ENCODE data around the gene NEGR1. TPM values are rescaled to one million over a fixed set of nuclear protein-coding genes. Genes with fewer than 3 reads are reported as not detected.

NEGR1 gene
- total RNA-seq, 1 donor from 2014 or later: 11.0 TPM

DNA sequence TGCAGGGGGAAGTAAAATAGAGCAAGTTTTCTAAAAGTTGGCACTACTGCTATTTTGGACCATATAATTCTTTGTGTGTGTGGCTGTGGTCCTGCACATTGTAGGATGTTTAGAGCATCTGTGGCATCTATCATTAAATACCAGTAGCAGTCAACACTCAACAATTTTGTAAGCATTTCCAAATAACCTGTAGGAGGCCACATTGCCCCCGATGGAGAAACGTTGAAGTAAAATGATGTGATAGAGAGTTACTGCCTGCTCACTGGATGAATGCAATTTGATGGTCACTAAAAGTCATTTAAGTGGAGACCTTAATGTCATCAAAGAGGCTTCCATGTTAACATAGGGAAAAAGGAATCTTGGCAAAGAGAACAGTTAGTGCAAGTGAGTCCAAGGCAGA is 560.8 kb downstream of the NEGR1 start:
- Histone ChIP-seq H3K4me3 (ENCODE audit: low read length in 3 of 3) (no peak overlapping the region), H3K9ac (ENCODE audit: low read depth in 1 of 3, low read length in 3 of 3) (no peak overlapping the region), H3K4me1 (ENCODE audit: control insufficient read depth in 3 of 3, insufficient read depth in 3 of 3, low read length in 3 of 3) (no peaks in the 10 kb centered on the region), H3K9me3 (ENCODE audit: control insufficient read depth in 3 of 3, low read length in 3 of 3) (no peaks in the 10 kb centered on the region), H3K27me3 (ENCODE audit: control insufficient read depth in 3 of 3, insufficient read depth in 3 of 3, low read length in 3 of 3) (no peaks in the 10 kb centered on the region), H3K36me3 (ENCODE audit: control insufficient read depth in 3 of 3, insufficient read depth in 3 of 3, low read length in 3 of 3) (no peaks in the 10 kb centered on the region), H3K27ac (ENCODE audit: low read depth, low read length) (no peak overlapping the region)

GRCh38 chr1:71719330-71719729 is 563.0 kb downstream of the NEGR1 start:
- H3K9me3 ChIP-seq (ENCODE audit: control insufficient read depth in 3 of 3, low read length in 3 of 3): no peaks in the 10 kb centered on the region
- no peak overlapping the region for H3K4me3 ChIP-seq (ENCODE audit: low read length in 3 of 3)
- H3K9ac ChIP-seq (ENCODE audit: low read depth in 1 of 3, low read length in 3 of 3): no peak overlapping the region
- no peaks in the 10 kb centered on the region for H3K27me3 ChIP-seq (ENCODE audit: control insufficient read depth in 3 of 3, insufficient read depth in 3 of 3, low read length in 3 of 3)
- H3K27ac ChIP-seq (ENCODE audit: low read depth, low read length): no peak overlapping the region
- H3K36me3 ChIP-seq (ENCODE audit: control insufficient read depth in 3 of 3, insufficient read depth in 3 of 3, low read length in 3 of 3): no peaks in the 10 kb centered on the region
- no peaks in the 10 kb centered on the region for H3K4me1 ChIP-seq (ENCODE audit: control insufficient read depth in 3 of 3, insufficient read depth in 3 of 3, low read length in 3 of 3)

- H3K36me3 ChIP-seq (ENCODE audit: control insufficient read depth in 3 of 3, insufficient read depth in 3 of 3, low read length in 3 of 3): no peaks in the 10 kb centered on the region
- H3K4me1 ChIP-seq (ENCODE audit: control insufficient read depth in 3 of 3, insufficient read depth in 3 of 3, low read length in 3 of 3): no peaks in the 10 kb centered on the region
- no peak overlapping the region for H3K4me3 ChIP-seq (ENCODE audit: low read length in 3 of 3)
- H3K27ac ChIP-seq (ENCODE audit: low read depth, low read length): no peak overlapping the region
- peaks cover 0 to 2% (median 0%) of the 10 kb centered on the region in 3 donors for H3K9me3 ChIP-seq (ENCODE audit: control insufficient read depth in 3 of 3, low read length in 3 of 3)
- H3K27me3 ChIP-seq (ENCODE audit: control insufficient read depth in 3 of 3, insufficient read depth in 3 of 3, low read length in 3 of 3): no peaks in the 10 kb centered on the region
- H3K9ac ChIP-seq (ENCODE audit: low read depth in 1 of 3, low read length in 3 of 3): no peak overlapping the region
These were observed 565.2 kb downstream of the NEGR1 start for GRCh38 chr1:71717186-71717585.

GRCh38 chr1:71711456-71711855 is 570.9 kb downstream of the NEGR1 start:
- H3K36me3 ChIP-seq (ENCODE audit: control insufficient read depth in 3 of 3, insufficient read depth in 3 of 3, low read length in 3 of 3): no peaks in the 10 kb centered on the region
- peaks cover 0 to 2% (median 0%) of the 10 kb centered on the region in 3 donors for H3K9me3 ChIP-seq (ENCODE audit: control insufficient read depth in 3 of 3, low read length in 3 of 3)
- no peaks in the 10 kb centered on the region for H3K27me3 ChIP-seq (ENCODE audit: control insufficient read depth in 3 of 3, insufficient read depth in 3 of 3, low read length in 3 of 3)
- H3K4me3 ChIP-seq (ENCODE audit: low read length in 3 of 3): no peak overlapping the region
- H3K27ac ChIP-seq (ENCODE audit: low read depth, low read length): no peak overlapping the region
- no peak overlapping the region for H3K9ac ChIP-seq (ENCODE audit: low read depth in 1 of 3, low read length in 3 of 3)
- H3K4me1 ChIP-seq (ENCODE audit: control insufficient read depth in 3 of 3, insufficient read depth in 3 of 3, low read length in 3 of 3): no peaks in the 10 kb centered on the region

GRCh38 chr1:71706029-71706671 is 576.2 kb downstream of the NEGR1 start:
- H3K9me3 ChIP-seq (ENCODE audit: control insufficient read depth in 3 of 3, low read length in 3 of 3): no peaks in the 10 kb centered on the region
- H3K27me3 ChIP-seq (ENCODE audit: control insufficient read depth in 3 of 3, insufficient read depth in 3 of 3, low read length in 3 of 3): no peaks in the 10 kb centered on the region
- no peaks in the 10 kb centered on the region for H3K4me1 ChIP-seq (ENCODE audit: control insufficient read depth in 3 of 3, insufficient read depth in 3 of 3, low read length in 3 of 3)
- no peak overlapping the region for H3K4me3 ChIP-seq (ENCODE audit: low read length in 3 of 3)
- no peaks in the 10 kb centered on the region for H3K36me3 ChIP-seq (ENCODE audit: control insufficient read depth in 3 of 3, insufficient read depth in 3 of 3, low read length in 3 of 3)
- H3K9ac ChIP-seq (ENCODE audit: low read depth in 1 of 3, low read length in 3 of 3): no peak overlapping the region
- no peak overlapping the region for H3K27ac ChIP-seq (ENCODE audit: low read depth, low read length)

DNA sequence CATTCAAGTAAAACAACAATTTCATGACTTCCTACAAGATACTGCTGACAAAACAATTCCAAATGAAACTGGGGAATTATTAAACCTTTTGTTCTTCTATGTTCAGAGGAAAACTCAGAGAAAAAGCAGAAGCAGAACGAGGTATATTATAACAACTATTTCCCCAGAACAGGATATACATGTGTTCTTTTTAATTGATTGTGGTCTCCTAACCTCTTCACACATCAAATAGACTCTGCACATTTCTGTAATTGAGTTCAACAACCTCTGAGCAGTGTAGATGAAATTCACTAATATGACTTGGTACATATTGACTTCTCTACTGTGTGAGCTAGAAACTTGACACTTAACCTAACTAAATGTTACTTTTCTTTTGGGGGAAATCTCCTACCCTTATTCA is 584.2 kb downstream of the NEGR1 start:
- H3K9me3 ChIP-seq (ENCODE audit: control insufficient read depth in 3 of 3, low read length in 3 of 3): no peaks in the 10 kb centered on the region
- H3K4me3 ChIP-seq (ENCODE audit: low read length in 3 of 3): no peak overlapping the region
- no peak overlapping the region for H3K27ac ChIP-seq (ENCODE audit: low read depth, low read length)
- H3K27me3 ChIP-seq (ENCODE audit: control insufficient read depth in 3 of 3, insufficient read depth in 3 of 3, low read length in 3 of 3): no peaks in the 10 kb centered on the region
- no peaks in the 10 kb centered on the region for H3K4me1 ChIP-seq (ENCODE audit: control insufficient read depth in 3 of 3, insufficient read depth in 3 of 3, low read length in 3 of 3)
- no peaks in the 10 kb centered on the region for H3K36me3 ChIP-seq (ENCODE audit: control insufficient read depth in 3 of 3, insufficient read depth in 3 of 3, low read length in 3 of 3)
- no peak overlapping the region for H3K9ac ChIP-seq (ENCODE audit: low read depth in 1 of 3, low read length in 3 of 3)

DNA sequence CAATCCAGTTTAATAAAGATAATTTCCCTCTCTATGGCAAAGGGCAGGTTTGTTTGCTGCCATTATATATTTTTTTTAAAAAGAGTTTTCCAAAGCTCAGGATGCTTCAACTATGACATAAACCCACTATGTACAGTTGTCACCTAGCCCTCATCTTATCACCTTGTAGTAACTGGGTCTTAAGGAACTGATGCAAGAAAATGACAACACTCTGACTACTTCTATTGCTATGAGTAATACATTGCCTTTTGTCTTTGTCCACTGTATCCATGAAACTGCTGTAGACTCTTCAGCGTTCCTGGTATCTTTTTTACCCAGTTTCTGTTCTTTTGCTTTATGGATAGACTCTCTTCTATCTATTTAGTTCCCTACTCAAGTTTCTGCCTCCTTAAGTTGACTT is 586.5 kb downstream of the NEGR1 start:
- Histone ChIP-seq H3K27ac (ENCODE audit: low read depth, low read length) (no peak overlapping the region), H3K27me3 (ENCODE audit: control insufficient read depth in 3 of 3, insufficient read depth in 3 of 3, low read length in 3 of 3) (no peaks in the 10 kb centered on the region), H3K36me3 (ENCODE audit: control insufficient read depth in 3 of 3, insufficient read depth in 3 of 3, low read length in 3 of 3) (no peaks in the 10 kb centered on the region), H3K4me1 (ENCODE audit: control insufficient read depth in 3 of 3, insufficient read depth in 3 of 3, low read length in 3 of 3) (no peaks in the 10 kb centered on the region), H3K9ac (ENCODE audit: low read depth in 1 of 3, low read length in 3 of 3) (no peak overlapping the region), H3K9me3 (ENCODE audit: control insufficient read depth in 3 of 3, low read length in 3 of 3) (no peaks in the 10 kb centered on the region), H3K4me3 (ENCODE audit: low read length in 3 of 3) (no peak overlapping the region)

GRCh38 chr1:71695084-71695483 is 587.3 kb downstream of the NEGR1 start:
- H3K27me3 ChIP-seq (ENCODE audit: control insufficient read depth in 3 of 3, insufficient read depth in 3 of 3, low read length in 3 of 3): no peaks in the 10 kb centered on the region
- H3K4me3 ChIP-seq (ENCODE audit: low read length in 3 of 3): no peak overlapping the region
- no peaks in the 10 kb centered on the region for H3K9me3 ChIP-seq (ENCODE audit: control insufficient read depth in 3 of 3, low read length in 3 of 3)
- H3K9ac ChIP-seq (ENCODE audit: low read depth in 1 of 3, low read length in 3 of 3): no peak overlapping the region
- no peaks in the 10 kb centered on the region for H3K4me1 ChIP-seq (ENCODE audit: control insufficient read depth in 3 of 3, insufficient read depth in 3 of 3, low read length in 3 of 3)
- H3K27ac ChIP-seq (ENCODE audit: low read depth, low read length): no peak overlapping the region
- no peaks in the 10 kb centered on the region for H3K36me3 ChIP-seq (ENCODE audit: control insufficient read depth in 3 of 3, insufficient read depth in 3 of 3, low read length in 3 of 3)

DNA sequence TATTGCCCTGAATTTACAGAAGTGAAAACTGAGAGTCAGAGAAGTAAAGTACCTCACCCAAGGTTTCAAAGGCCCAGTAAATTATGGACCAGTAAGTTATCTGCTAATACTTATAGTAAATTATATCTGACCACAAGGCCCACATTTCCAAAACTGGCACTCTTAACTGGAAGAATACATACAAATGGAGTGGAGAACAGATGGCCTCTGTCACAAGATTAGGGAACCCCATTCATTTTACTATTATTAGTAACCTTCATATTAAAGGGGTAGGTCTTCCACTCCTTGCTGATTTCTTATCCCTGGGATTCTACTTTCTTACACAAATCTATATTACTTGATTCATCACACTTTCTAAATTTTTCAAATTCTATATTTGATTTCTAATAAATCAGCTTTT is 588.8 kb downstream of the NEGR1 start:
- H3K4me1 ChIP-seq (ENCODE audit: control insufficient read depth in 3 of 3, insufficient read depth in 3 of 3, low read length in 3 of 3): no peaks in the 10 kb centered on the region
- no peaks in the 10 kb centered on the region for H3K36me3 ChIP-seq (ENCODE audit: control insufficient read depth in 3 of 3, insufficient read depth in 3 of 3, low read length in 3 of 3)
- no peaks in the 10 kb centered on the region for H3K27me3 ChIP-seq (ENCODE audit: control insufficient read depth in 3 of 3, insufficient read depth in 3 of 3, low read length in 3 of 3)
- H3K27ac ChIP-seq (ENCODE audit: low read depth, low read length): no peak overlapping the region
- H3K4me3 ChIP-seq (ENCODE audit: low read length in 3 of 3): no peak overlapping the region
- no peaks in the 10 kb centered on the region for H3K9me3 ChIP-seq (ENCODE audit: control insufficient read depth in 3 of 3, low read length in 3 of 3)
- no peak overlapping the region for H3K9ac ChIP-seq (ENCODE audit: low read depth in 1 of 3, low read length in 3 of 3)

- Histone ChIP-seq H3K9ac (ENCODE audit: low read depth in 1 of 3, low read length in 3 of 3) (no peak overlapping the region), H3K27me3 (ENCODE audit: control insufficient read depth in 3 of 3, insufficient read depth in 3 of 3, low read length in 3 of 3) (no peaks in the 10 kb centered on the region), H3K36me3 (ENCODE audit: control insufficient read depth in 3 of 3, insufficient read depth in 3 of 3, low read length in 3 of 3) (no peaks in the 10 kb centered on the region), H3K4me1 (ENCODE audit: control insufficient read depth in 3 of 3, insufficient read depth in 3 of 3, low read length in 3 of 3) (no peaks in the 10 kb centered on the region), H3K4me3 (ENCODE audit: low read length in 3 of 3) (no peak overlapping the region), H3K27ac (ENCODE audit: low read depth, low read length) (no peak overlapping the region), H3K9me3 (ENCODE audit: control insufficient read depth in 3 of 3, low read length in 3 of 3) (no peaks in the 10 kb centered on the region)
These were observed 592.7 kb downstream of the NEGR1 start for GRCh38 chr1:71689635-71690034.

All from skeletal muscle tissue (tissue), 4 donors.